Left lobe of liver (tissue), 2 donors: Measurements from ENCODE around the gene CEP152. TPM values are rescaled to one million over a fixed set of nuclear protein-coding genes. Genes with fewer than 3 reads are reported as not detected.

Source experiments
- ATAC-seq: fragments of 200-7000 bp; cut with Tn5 transposase; one replicate; pipeline ENCODE4 v1.9.1; 2020; ENCODE audit warnings: mild to moderate bottlenecking, moderate library complexity
- DNase-seq: peaks from one replicate; pipeline ENCODE4 v3.0.0-alpha.2; 2020; ENCODE audit warnings: low spot score
- total RNA-seq: library from RNA; stranded (reverse); gene quantifications from one replicate; pipeline ENCODE4 v1.2.1, GENCODE V29; 2021
- donor health status: DM: no; HTN: no; CAD: no; lungs with moderate emphysema.
- donor health status: DM: no; HTN: yes; CAD: no.

The CEP152 gene
- total RNA-seq, 1 donor from 2014 or later = 1.3 TPM

- no peak for ATAC-seq
- DNase-seq = no peak
Measured at GRCh38 chr15:48778331-48778730, 32.5 kb downstream of the CEP152 start.

GRCh38 chr15:48777645-48778330, 33.1 kb downstream of the CEP152 start:
- DNase-seq = no peak
- no peak for ATAC-seq

- ATAC-seq (no peak), DNase-seq (no peak)
Measured at GRCh38 chr15:48775546-48775945, 35.3 kb downstream of the CEP152 start.

- ATAC-seq = no peak
Measured at GRCh38 chr15:48774484-48774883, 36.4 kb downstream of the CEP152 start.

GRCh38 chr15:48766196-48766595, 44.7 kb downstream of the CEP152 start:
- DNase-seq (no peak), ATAC-seq (peak; percentile 79)

More at GRCh38 chr15:48774484-48774883, 36.4 kb downstream of the CEP152 start:
- DNase-seq = no peak

DNA sequence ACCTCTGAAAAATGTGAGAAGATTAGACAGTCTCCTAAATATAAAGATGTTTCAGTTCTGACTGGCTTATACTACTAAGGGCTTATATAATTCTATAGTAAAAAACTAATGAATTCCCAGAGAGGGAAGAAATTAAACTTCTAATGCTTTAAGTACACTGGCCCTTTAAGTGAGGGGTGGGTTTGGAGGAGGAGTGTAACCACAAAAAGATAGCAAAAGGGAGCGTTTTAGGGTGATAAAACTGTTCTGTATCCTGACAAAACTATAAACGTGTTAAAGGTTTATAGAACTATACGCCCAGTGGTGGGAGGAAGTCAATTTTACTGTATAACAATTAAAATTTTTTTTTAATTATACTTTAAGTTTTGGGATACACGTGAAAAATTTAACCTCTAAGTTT, 45.8 kb downstream of the CEP152 start:
- no peak for DNase-seq
- no peak for ATAC-seq

- DNase-seq (no peak), ATAC-seq (no peak)
Measured at GRCh38 chr15:48761393-48762158, 49.3 kb downstream of the CEP152 start.

GRCh38 chr15:48759921-48760320, 50.9 kb downstream of the CEP152 start:
- DNase-seq (no peak), ATAC-seq (no peak)

- ATAC-seq = no peak
- no peak for DNase-seq
Measured at GRCh38 chr15:48757661-48758060, 53.2 kb downstream of the CEP152 start.

DNA sequence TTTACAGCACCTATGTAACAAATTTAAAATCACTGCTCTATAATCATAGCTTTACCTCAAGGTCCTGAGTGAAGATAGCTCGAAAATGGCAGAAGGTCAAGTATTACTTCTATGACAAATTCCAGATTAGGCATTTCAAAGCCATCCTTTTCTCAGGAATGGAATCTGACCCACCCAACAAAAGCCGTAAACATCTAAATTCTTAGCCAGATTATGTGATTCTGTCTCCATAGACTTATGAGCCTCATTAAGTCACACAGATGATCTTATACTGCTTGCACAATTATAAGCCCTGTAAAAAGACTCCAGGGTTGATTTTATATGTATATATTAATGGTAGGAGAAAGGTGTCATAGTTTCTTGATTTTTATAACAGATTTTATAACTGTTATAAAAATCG, 56.9 kb downstream of the CEP152 start:
- ATAC-seq (no peak), DNase-seq (no peak)

DNA sequence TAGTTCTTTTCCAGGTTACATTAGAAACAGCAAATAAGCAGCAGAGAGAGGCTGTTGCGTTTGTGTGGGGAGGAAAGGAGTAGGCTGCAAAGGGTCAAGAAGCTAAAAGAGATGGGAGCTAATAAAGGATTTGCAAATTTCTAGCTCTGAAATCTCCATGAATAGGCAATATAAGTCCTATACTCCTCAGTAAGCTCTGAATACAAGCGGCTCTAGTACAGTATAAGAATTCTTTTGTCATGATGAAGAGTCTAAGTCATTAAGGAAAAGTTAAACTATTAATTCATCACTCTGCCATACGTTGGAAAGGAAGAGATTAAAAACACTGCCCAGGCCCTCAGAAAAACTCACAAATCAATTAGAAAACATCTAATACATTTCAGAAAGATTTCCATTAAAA, 59.3 kb downstream of the CEP152 start:
- ATAC-seq (no peak), DNase-seq (no peak)

- DNase-seq (no peak), ATAC-seq (no peak)
Measured at GRCh38 chr15:48748535-48748934, 62.3 kb downstream of the CEP152 start.

GRCh38 chr15:48733615-48734014, 77.3 kb downstream of the CEP152 start:
- DNase-seq = no peak
- ATAC-seq = no peak

- DNase-seq = no peak
- ATAC-seq = no peak
Measured at GRCh38 chr15:48730506-48730905, 80.4 kb downstream of the CEP152 start.

DNA sequence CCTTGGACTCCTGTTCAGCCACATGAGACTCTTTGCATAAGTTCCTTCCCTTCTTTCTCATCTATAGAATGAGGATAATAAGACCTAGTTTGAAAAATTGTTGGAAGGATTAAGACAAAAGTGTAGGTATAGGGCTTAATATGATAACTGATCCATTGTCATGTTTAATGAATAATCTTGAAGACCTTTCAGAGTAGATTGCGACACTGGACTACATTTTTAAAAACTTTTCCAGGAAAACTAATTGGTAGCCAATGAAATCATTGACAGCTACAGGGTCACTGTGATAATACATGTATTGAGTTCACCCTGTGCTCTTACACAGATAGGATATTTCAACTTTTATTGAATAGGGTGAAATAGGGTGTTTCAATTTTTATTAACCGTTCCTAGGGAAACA, 86.9 kb downstream of the CEP152 start:
- ATAC-seq = no peak

DNA sequence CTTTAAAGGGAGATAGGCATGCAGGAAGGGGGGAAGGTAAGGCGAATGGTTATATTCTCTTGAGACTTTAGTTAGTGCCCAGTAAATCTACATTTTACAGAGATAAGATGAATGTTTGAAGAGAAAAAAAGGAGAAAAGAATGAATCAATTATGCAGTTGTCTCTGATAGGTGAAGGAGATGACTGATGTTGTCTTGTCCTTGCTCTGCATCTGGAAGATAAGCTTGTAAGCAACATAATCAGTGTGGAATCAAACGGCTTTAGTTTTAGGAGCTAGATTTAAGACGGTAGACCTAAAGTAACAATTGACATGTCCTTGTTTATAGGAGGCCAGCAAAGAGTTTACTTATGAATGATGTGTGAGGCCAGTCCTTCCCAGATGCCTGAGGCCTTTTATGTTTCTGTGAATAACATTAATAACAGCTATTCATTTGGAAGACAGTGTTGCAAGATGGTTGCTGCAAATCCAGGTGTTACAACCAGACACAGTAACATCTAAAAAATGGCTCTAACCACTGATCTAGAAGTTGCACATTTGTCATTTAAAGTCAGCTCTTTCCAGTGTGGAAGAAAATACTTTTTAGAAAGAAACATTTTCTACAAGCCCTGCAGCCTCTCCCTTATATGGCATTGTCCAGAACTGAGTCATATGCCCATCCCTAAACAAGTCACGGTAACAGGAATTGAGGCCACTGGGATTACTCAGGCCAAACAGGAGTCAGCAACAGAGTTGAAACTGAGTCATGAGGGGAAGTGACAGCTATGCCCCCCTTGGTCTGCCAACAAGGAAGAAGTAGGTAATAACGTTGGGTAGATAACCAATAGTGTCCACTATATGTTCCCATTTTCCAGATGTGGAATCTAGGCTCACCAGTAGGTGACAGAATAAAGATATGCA, 87.9 kb downstream of the CEP152 start:
- no peak for DNase-seq
- no peak for ATAC-seq

More for the DNA sequence above, 86.9 kb downstream of the CEP152 start:
- DNase-seq = no peak

DNA sequence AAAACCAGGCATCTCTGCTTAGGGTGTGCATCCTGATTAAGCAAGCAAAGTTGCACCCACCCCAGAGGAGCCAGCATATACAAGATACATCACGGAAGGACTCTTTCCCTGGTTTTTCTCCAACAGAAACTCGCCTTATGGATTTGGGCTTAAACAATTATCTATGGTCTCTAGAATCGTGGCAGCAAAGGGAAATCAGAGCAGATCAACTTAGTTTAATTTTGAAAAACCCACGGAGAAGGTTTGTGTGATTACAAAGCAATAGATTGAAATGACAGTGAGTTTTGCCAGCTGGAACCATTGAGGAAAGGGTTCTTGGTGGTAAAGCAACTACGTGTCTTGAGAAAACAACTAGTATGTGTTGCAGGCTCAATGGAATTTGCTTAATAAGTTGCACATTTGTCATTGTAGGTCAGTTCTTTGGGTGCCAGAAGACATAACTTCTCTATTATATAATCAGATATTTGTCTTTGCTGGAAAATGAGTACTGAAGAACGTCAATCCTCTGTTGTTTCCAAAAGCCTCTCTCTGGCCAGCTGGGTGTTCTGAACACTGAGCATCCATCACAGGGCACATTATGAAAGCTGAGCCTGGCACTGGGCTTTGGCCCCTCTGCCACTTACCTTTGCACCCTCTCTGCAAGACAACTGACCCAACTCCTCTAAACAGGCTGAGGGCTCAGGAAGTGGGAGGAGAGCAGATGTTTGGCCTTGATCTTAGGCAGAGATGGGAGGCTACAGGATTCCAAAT, 89.6 kb downstream of the CEP152 start:
- ATAC-seq (peak; percentile 92), DNase-seq (peak; percentile 58)

DNA sequence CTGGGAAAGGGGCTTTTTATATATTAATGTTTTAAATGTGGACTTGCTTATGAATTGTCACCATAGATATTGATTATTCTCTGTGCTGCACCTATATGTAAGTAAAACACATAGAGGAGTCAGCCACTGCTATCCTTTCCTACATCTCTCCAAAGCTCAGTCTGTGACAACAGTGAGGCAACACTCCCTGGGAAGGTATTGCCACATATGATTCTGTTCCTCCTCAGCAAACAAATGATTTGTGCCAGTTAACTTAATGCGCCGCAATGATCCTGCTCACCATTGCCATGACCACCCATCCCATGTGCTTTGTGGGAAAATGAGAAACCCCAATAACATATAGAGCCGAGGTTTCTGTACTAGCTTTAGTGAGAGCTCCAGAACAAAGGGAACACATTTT, 90.2 kb downstream of the CEP152 start:
- ATAC-seq = peak; percentile 51
- DNase-seq = no peak

GRCh38 chr15:48719668-48720067, 91.2 kb downstream of the CEP152 start:
- ATAC-seq (no peak), DNase-seq (no peak)

GRCh38 chr15:48718646-48719045, 92.2 kb downstream of the CEP152 start:
- DNase-seq (no peak), ATAC-seq (no peak)

GRCh38 chr15:48717458-48717857, 93.4 kb downstream of the CEP152 start:
- peak; percentile 71 for ATAC-seq
- DNase-seq = no peak
